ENCODE results near the gene CDK6. TPM values are rescaled to one million over a fixed set of nuclear protein-coding genes. Genes with fewer than 3 reads are reported as not detected.

Gene CDK6
- total and polyA plus RNA-seq, 2 of the 8 experiments (the other 6 are each of a cell fraction or from before 2014, with no cell fraction given), result 5.9 to 18.9 TPM

DNA sequence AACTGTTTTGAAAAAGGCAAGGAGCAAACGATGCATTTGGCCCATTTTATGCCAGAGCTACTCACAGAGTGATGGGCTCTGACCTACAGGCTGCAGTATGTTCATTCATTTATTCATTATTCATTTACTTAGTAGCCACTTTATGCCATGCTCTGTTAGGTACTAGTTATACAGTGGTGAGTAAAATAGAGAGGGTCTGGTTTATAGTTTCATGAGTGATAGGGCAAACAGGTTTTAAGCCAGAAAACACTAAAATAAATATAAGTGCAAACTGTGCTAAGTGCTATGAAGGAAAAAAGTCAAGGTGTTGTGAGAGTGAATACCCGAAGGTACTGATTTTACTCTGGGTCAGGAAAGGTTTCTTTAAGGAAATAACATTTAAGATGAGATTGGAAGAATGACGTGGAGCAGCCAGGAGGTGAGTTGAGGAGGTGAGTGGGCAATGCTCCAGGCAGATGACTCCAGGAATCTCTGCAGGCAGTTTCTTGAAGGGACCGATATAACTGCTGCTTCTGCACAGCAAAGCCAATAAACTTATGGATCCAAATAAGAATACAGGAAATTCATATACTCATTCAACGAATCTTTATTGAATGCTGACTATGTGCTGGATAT lies 189.3 kb downstream of the CDK6 start:
- H2BK120ac ChIP-seq (replicated peaks; ENCODE audit: low read depth, low read length), result no peak overlapping the region
- H2BK15ac ChIP-seq (ENCODE audit: low read length), result no peak overlapping the region
- no peaks in the 10 kb centered on the region for H3K79me1 ChIP-seq (ENCODE audit: low read depth, low read length)
- no peak overlapping the region for H2AK5ac ChIP-seq (ENCODE audit: low read depth, low read length)
- no peaks in the 10 kb centered on the region for H4K20me1 ChIP-seq (replicated peaks in 1 of 2; ENCODE audit: control insufficient read depth in 1 of 2, insufficient read depth in 2 of 2, low read length in 2 of 2)
- H3K14ac ChIP-seq (ENCODE audit: insufficient read length), result no peak overlapping the region
- H3K4me2 ChIP-seq (ENCODE audit: insufficient read depth in 1 of 2, low read depth in 2 of 2, low read length in 2 of 2), result no peak overlapping the region
- no peak for TF ChIP-seq RXRA (IDR thresholded peaks at IDR 0.05; ENCODE audit: insufficient read depth, low read depth, low read length)
- TF ChIP-seq CEBPB (IDR thresholded peaks at IDR 0.05; ENCODE audit: low read depth, low read length), result no peak
- TF ChIP-seq KDM4A (IDR thresholded peaks at IDR 0.05; ENCODE audit: low read depth, low read length, severe bottlenecking), result no peak
- TF ChIP-seq MAFK (IDR thresholded peaks at IDR 0.05; ENCODE audit: low read depth, low read length), result no peak
- no peak for TF ChIP-seq NANOG (IDR thresholded peaks at IDR 0.05; ENCODE audit: insufficient read depth, low read depth, low read length, poor library complexity, severe bottlenecking)
- TF ChIP-seq SP2 (IDR thresholded peaks at IDR 0.05; ENCODE audit: low read length), result no peak
- no peak for TF ChIP-seq EP300 (IDR thresholded peaks at IDR 0.05; ENCODE audit: borderline replicate concordance in 1 of 2, low read depth in 2 of 2, low read length in 2 of 2)
- TF ChIP-seq, protein P1, sequence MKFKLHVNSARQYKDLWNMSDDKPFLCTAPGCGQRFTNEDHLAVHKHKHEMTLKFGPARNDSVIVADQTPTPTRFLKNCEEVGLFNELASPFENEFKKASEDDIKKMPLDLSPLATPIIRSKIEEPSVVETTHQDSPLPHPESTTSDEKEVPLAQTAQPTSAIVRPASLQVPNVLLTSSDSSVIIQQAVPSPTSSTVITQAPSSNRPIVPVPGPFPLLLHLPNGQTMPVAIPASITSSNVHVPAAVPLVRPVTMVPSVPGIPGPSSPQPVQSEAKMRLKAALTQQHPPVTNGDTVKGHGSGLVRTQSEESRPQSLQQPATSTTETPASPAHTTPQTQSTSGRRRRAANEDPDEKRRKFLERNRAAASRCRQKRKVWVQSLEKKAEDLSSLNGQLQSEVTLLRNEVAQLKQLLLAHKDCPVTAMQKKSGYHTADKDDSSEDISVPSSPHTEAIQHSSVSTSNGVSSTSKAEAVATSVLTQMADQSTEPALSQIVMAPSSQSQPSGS (IDR thresholded peaks at IDR 0.05; ENCODE audit: low read length), result no peak
- no peak for TF ChIP-seq HDAC2 (IDR thresholded peaks at IDR 0.05; ENCODE audit: borderline replicate concordance in 1 of 2, low read depth in 2 of 2, low read length in 2 of 2)
- DNase-seq (ENCODE audit: low read depth in 1 of 2, low spot score in 2 of 2) (no peak), FAIRE-seq (no peak)
- ChIA-PET POLR2A (ENCODE audit: partially characterized antibody) (no interaction called here), CTCF (ENCODE audit: partially characterized antibody) (interaction anchor here (0.6 kb wide), 1 partner anchor 182 kb away, joined by 3 read pairs; no protein-coding TSS in a partner anchor)
- H2BK12ac ChIP-seq (ENCODE audit: low read depth, low read length), result no peak overlapping the region
- no peak overlapping the region for H2BK20ac ChIP-seq (ENCODE audit: low read length)
- H3K27ac ChIP-seq (ENCODE audit: low read depth, low read length), result no peak overlapping the region
- no peak overlapping the region for H4K5ac ChIP-seq (ENCODE audit: insufficient read length, low read depth, low read length)
- no peak overlapping the region for H3K9ac ChIP-seq (replicated peaks in 1 of 4; ENCODE audit: extremely low read depth in 1 of 4, low read depth in 3 of 4, low read length in 3 of 4)
- no peak overlapping the region for H3K4ac ChIP-seq (replicated peaks; ENCODE audit: insufficient read length, low read depth, low read length)
- H3K79me2 ChIP-seq (ENCODE audit: control insufficient read depth in 1 of 2, insufficient read depth in 2 of 2, low read length in 2 of 2), result no peaks in the 10 kb centered on the region
- H3K4me3 ChIP-seq (ENCODE audit: extremely low read depth in 1 of 4, insufficient read depth in 2 of 4, low read depth in 3 of 4, low read length in 4 of 4), result no peak overlapping the region
- no peak overlapping the region for H3K56ac ChIP-seq (replicated peaks; ENCODE audit: insufficient read length, low read depth, low read length)
- H3K23ac ChIP-seq (ENCODE audit: insufficient read length), result no peak overlapping the region
- no peaks in the 10 kb centered on the region for H3K36me3 ChIP-seq (ENCODE audit: control insufficient read depth in 2 of 4, insufficient read depth in 4 of 4, low read length in 3 of 4)
- no peaks in the 10 kb centered on the region for H3K9me3 ChIP-seq (ENCODE audit: insufficient read depth in 2 of 2, low read depth in 1 of 2, low read length in 1 of 2)
- H3K4me1 ChIP-seq (replicated peaks in 1 of 4; ENCODE audit: control insufficient read depth in 3 of 4, insufficient read depth in 4 of 4, low read length in 3 of 4), result no peaks in the 10 kb centered on the region
- no peak overlapping the region for H3K18ac ChIP-seq (ENCODE audit: extremely low read depth, low read length)
- no peak overlapping the region for H2AFZ ChIP-seq (ENCODE audit: low read length)
- H4K8ac ChIP-seq (ENCODE audit: extremely low read depth, insufficient read depth, low read length), result no peak overlapping the region
- H2BK5ac ChIP-seq (ENCODE audit: low read depth, low read length), result no peak overlapping the region
- H3K27me3 ChIP-seq (replicated peaks in 1 of 4; ENCODE audit: control insufficient read depth in 3 of 4, extremely low read depth in 1 of 4, insufficient read depth in 3 of 4, low read length in 3 of 4), result no peaks in the 10 kb centered on the region
- no peaks in the 10 kb centered on the region for H3K23me2 ChIP-seq (ENCODE audit: low read depth, low read length)
- no peak overlapping the region for H4K91ac ChIP-seq (replicated peaks; ENCODE audit: insufficient read length, low read length)
- WGBS, 2 experiments (ENCODE audit: extremely low coverage in 1 of 2, insufficient coverage in 1 of 2, insufficient read length in 1 of 2, insufficient replicate concordance in 2 of 2, low coverage in 1 of 2, low lambda C conversion rate in 2 of 2, missing lambda C conversion rate in 1 of 2), result 94% methylated on average over 5 of the region's 5 CpGs; no CpG with 5 or more reads in 1 of the 2 experiments

Measured in H1 (cell line).